Omental fat pad (tissue), 4 donors: Measurements from ENCODE around the gene ARFGEF3. TPM values are rescaled to one million over a fixed set of nuclear protein-coding genes. Genes with fewer than 3 reads are reported as not detected.

Experiments used
- ATAC-seq: fragments of 150-250 bp; one replicate; pipeline ENCODE4 v1.9.1; 2016; ENCODE audit warnings: mild to moderate bottlenecking, moderate library complexity; ENCODE audit not compliant: low FRiP score
- DNase-seq: peaks from one replicate; pipeline ENCODE4 v3.0.0-alpha.2; 2019; ENCODE audit warnings: low spot score
- total RNA-seq, 4 donors: library from RNA; depleted of rRNA; stranded (reverse); fragments of >200 nt; gene quantifications; one replicate each; pipeline ENCODE4 v1.1.0, GENCODE V29; 2016
- TF ChIP-seq, protein P1 (sequence below), 3 donors: fragments of 450-650 bp; IDR thresholded peaks; one replicate each; pipeline ENCODE4 v1.5.1; 2016 to 2017; ENCODE audit warnings: antibody characterized with exemption in 3 of 3, mild to moderate bottlenecking in 3 of 3, moderate library complexity in 2 of 3

The ARFGEF3 gene
- total RNA-seq, 4 donors from 2014 or later: 4.3 to 12.7 (median 6.8) TPM

DNA sequence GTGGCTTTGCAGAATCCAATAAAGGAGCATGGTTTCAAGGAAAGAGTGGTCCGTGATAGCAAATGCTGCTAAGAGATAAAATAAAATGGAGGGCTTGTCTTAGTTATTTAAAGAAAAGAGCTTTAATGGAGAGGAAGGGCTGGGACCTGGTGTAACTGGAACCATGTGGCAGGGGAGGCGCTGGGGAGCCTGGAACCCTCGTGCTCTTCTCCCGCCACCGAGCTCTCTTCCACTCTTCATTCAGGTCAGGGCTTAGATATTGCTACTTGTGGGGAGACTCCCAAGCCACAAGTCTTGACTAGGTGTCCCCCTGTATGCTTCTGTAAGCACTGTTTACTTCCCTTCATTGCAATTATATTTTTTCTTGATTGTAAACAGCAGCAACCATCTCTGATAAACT lies 15.2 kb upstream of the ARFGEF3 start:
- ATAC-seq (no peak), DNase-seq (no peak)
- TF ChIP-seq, protein P1, sequence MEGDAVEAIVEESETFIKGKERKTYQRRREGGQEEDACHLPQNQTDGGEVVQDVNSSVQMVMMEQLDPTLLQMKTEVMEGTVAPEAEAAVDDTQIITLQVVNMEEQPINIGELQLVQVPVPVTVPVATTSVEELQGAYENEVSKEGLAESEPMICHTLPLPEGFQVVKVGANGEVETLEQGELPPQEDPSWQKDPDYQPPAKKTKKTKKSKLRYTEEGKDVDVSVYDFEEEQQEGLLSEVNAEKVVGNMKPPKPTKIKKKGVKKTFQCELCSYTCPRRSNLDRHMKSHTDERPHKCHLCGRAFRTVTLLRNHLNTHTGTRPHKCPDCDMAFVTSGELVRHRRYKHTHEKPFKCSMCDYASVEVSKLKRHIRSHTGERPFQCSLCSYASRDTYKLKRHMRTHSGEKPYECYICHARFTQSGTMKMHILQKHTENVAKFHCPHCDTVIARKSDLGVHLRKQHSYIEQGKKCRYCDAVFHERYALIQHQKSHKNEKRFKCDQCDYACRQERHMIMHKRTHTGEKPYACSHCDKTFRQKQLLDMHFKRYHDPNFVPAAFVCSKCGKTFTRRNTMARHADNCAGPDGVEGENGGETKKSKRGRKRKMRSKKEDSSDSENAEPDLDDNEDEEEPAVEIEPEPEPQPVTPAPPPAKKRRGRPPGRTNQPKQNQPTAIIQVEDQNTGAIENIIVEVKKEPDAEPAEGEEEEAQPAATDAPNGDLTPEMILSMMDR (IDR thresholded peaks at IDR 0.05): no peak

DNA sequence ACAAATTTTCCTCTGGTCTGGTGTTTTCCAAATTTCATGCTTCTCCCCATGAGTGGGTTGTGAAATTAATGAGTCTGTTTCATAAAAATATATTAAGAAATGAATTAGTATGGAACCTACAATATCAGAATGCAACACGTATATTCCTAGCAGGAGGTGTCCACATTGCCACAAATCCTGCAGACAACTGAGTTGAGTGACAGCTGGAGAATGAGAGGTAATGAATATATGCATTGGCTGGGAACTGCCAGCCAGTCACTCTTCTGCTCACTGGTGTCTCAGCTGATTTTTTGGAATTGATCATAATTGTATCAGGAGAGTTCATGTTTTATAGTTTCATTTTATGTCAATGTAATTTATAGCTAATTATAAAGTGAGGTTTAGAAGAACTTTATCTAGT lies 6.3 kb upstream of the ARFGEF3 start:
- no peak for ATAC-seq
- TF ChIP-seq, protein P1 (IDR thresholded peaks at IDR 0.05): no peak
- DNase-seq: no peak

DNA sequence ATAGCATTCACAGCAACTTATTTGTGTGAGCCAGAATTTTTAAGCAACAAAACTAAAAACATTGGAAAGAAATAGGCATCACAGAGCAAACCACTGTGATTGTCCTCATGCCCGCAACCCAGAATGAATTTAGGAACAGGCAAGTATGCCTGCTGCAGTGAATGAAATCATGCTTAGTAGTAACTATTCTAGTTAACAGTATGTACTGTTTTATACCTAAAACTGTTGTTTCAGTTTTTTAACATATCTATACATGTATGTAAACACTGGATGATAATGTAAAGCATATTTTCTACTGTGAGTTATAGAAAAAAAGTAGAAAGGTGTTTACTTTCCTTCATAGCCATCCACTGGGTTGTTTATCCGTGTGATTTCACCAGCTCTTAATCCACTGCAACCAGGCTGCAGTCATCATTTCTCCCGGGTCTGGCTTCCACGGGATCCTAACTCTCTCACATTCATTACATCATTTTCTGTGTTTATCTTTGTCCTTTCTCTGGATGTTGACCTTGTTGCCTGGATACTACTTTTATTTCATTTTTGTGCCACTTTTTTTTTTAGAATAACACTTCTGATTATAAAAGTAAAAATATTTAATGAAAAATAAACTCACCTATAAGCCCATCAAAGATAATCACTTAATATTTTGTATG lies 3.6 kb upstream of the ARFGEF3 start:
- DNase-seq (no peak), ATAC-seq (no peak)
- TF ChIP-seq, protein P1 (IDR thresholded peaks at IDR 0.05): no peak

DNA sequence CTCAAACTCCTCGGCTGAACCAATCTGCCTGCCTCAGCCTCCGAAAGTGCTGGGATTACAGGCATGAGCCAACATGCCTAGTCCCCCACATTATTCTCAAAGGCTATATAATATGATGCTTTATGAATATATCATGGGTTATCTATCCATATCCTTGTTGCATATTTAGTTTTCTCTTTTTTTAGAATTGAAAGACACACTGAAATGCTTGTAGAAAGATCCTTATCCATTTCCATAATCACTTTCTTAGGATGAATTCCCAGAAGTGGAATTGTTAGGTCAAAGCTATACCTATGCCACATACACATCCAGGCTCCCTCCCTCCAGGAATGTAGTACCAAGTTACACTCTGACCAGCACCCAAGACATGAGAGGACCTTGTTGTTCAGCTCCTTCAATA lies 2.5 kb upstream of the ARFGEF3 start:
- DNase-seq: no peak
- TF ChIP-seq, protein P1 (IDR thresholded peaks at IDR 0.05): no peak
- ATAC-seq: no peak

DNA sequence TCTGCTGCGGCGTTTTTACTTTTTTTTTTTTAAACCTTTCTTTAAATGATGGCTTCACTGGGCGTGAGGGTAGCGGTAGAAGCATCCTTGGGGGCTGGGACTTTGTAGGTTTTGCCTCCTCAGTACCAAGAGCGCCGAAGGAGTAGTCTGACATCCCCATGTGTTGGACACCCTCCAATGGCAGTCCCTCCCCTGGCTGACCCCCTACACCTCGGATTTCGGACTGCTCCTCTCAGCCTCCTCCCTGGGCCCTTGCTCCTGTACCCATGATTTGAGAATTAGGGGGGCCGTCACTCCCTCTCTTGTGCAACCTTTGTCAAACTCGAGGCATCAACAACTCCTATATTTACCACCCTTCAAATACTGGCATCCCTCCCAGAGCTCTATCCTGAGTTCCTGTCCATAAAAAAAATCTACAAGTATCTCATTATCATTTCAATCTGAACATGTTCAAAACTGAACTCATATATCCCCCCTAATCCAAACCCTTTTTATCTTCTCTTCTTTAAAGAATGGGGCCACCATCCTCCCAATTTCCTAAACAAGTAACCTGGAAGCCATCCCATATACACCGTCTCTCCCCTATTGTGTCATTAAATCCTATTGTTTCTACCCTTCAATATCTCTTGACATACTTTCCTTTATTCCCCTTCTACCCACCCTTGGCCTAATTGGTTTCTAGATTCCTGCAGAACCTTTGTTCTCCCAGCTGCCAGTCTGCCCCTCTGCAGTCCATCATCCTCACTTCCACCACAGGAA lies 1.2 kb upstream of the ARFGEF3 start:
- no peak for DNase-seq
- TF ChIP-seq, protein P1 (IDR thresholded peaks at IDR 0.05): no peak
- no peak for ATAC-seq

DNA sequence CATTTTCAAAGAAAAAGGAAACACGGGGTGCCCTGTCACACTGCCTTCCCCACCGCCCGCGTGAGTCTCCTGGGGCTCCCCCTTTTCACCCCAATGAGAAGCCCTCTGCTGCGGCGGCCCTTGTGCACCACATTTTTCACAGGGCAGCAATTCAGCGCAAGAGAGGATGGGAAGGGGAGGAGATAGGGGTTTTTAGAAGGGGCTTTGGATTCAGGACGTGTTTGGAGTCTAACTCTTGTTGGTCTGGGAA lies 726 bp upstream of the ARFGEF3 start:
- no peak for ATAC-seq
- DNase-seq: no peak
- TF ChIP-seq, protein P1 (IDR thresholded peaks at IDR 0.05): no peak
